Measurements from ENCODE around the gene PPFIA4.

The PPFIA4 gene

DNA sequence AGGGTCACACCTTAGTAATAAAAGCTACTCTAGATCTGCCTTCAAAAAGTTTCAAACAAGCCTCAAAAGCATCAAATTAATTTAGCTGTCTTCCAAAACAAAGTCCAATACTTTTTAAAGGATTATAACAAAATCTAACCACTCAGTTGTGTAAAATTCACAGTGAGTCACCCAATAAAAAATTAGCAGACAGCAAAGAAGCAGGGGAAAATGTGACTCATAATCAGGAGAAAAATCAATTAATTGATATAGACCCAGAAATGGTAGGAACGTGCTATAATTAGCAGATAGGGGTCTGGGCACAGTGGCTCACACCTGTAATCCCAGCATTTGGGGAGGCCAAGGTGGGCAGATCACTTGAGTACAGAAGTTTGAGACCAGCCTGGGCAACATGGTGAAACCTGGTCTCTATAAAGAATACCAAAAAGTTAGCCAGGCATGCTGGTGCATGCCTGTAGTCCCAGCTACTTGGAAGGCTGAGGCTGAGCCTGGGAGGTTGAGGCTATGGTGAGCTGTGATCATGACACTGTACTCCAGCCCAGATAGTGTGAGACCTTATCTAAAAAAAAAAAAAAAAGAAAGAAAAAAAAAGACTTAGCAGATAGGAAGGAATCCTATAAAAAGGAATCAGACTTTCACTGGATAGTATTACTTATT, 67.6 kb downstream of the PPFIA4 start:
- Histone ChIP-seq H3K18ac (ENCODE audit: low read length) (no peak overlapping the region), H2AFZ (ENCODE audit: insufficient read depth, low read length, poor library complexity) (no peak overlapping the region), H3K4me2 (ENCODE audit: low read length) (no peak overlapping the region), H3K23ac (ENCODE audit: low read length) (no peak overlapping the region), H2BK120ac (ENCODE audit: insufficient read depth, low read length, poor library complexity) (no peak overlapping the region), H2BK5ac (ENCODE audit: low read depth, low read length, poor library complexity) (no peak overlapping the region), H3K4ac (ENCODE audit: low read depth, low read length) (no peak overlapping the region), H4K12ac (ENCODE audit: low read depth, low read length) (no peak overlapping the region), H3K4me3 (ENCODE audit: low read depth, low read length) (no peak overlapping the region), H3K36me3 (ENCODE audit: control insufficient read depth in 1 of 2, insufficient read depth in 2 of 2, low read length in 2 of 2) (no peaks in the 10 kb centered on the region), H2BK12ac (ENCODE audit: low read length) (no peak overlapping the region), H3K9me3 (ENCODE audit: insufficient read depth, low read depth, low read length) (no peaks in the 10 kb centered on the region), H3K79me2 (ENCODE audit: control insufficient read depth, insufficient read depth, low read length, poor library complexity) (no peaks in the 10 kb centered on the region), H4K8ac (ENCODE audit: low read depth, low read length) (no peak overlapping the region), H3K14ac (ENCODE audit: low read length) (no peak overlapping the region), H3K27me3 (ENCODE audit: insufficient read depth, low read length) (no peaks in the 10 kb centered on the region), H4K91ac (ENCODE audit: low read depth, low read length) (no peak overlapping the region), H3K4me1 (ENCODE audit: control insufficient read depth in 1 of 2, insufficient read depth in 2 of 2, low read length in 2 of 2) (no peaks in the 10 kb centered on the region), H3K79me1 (ENCODE audit: low read length) (no peaks in the 10 kb centered on the region), H2AK5ac (ENCODE audit: low read length) (no peak overlapping the region), H3K9ac (ENCODE audit: low read length) (no peak overlapping the region), H3K27ac (ENCODE audit: low read depth, low read length) (no peak overlapping the region)
- DNase-seq = no peak
- no CpG with 5 or more reads among the region's 1 CpG for WGBS (ENCODE audit: extremely low coverage, insufficient coverage, insufficient read length)

DNA sequence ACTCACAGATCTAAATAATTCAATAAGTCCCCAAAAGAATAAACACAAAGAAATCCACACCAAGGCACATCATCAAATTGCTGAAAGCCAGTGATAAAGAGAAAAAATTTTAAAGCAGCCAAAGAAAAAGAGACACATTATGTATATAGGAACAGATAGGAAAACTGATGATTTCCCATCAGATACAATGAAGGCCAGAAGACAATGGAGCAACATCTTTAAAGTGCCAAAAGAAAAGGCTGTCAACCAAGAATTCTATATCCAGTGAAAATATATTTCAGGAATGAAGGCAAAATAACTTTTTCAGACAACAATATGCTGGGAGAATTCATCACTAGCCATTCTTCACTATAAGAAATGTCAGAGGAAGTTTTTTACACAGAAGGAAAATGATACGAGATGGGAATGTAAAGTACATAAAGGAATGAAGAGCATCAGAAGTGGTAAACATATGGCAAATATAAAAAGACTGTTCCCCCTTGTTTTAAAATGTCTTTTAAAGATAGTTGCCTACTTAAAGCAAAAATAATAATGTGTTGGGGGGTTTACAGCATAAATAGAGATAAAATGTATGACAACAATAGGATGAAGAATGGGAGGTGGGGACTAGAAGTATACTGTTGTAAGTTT, 68.9 kb downstream of the PPFIA4 start:
- Histone ChIP-seq H2BK5ac (ENCODE audit: low read depth, low read length, poor library complexity) (no peak overlapping the region), H2BK120ac (ENCODE audit: insufficient read depth, low read length, poor library complexity) (no peak overlapping the region), H3K4me1 (ENCODE audit: control insufficient read depth in 1 of 2, insufficient read depth in 2 of 2, low read length in 2 of 2) (no peaks in the 10 kb centered on the region), H3K4ac (ENCODE audit: low read depth, low read length) (no peak overlapping the region), H4K91ac (ENCODE audit: low read depth, low read length) (no peak overlapping the region), H4K8ac (ENCODE audit: low read depth, low read length) (no peak overlapping the region), H3K27ac (ENCODE audit: low read depth, low read length) (no peak overlapping the region), H3K36me3 (ENCODE audit: control insufficient read depth in 1 of 2, insufficient read depth in 2 of 2, low read length in 2 of 2) (no peaks in the 10 kb centered on the region), H3K27me3 (ENCODE audit: insufficient read depth, low read length) (no peaks in the 10 kb centered on the region), H3K9ac (ENCODE audit: low read length) (no peak overlapping the region), H3K4me2 (ENCODE audit: low read length) (no peak overlapping the region), H4K12ac (ENCODE audit: low read depth, low read length) (no peak overlapping the region), H2BK12ac (ENCODE audit: low read length) (no peak overlapping the region), H3K14ac (ENCODE audit: low read length) (no peak overlapping the region), H2AK5ac (ENCODE audit: low read length) (no peak overlapping the region), H2AFZ (ENCODE audit: insufficient read depth, low read length, poor library complexity) (no peak overlapping the region), H3K79me2 (ENCODE audit: control insufficient read depth, insufficient read depth, low read length, poor library complexity) (no peaks in the 10 kb centered on the region), H3K18ac (ENCODE audit: low read length) (no peak overlapping the region), H3K9me3 (ENCODE audit: insufficient read depth, low read depth, low read length) (no peaks in the 10 kb centered on the region), H3K79me1 (ENCODE audit: low read length) (no peaks in the 10 kb centered on the region), H3K23ac (ENCODE audit: low read length) (no peak overlapping the region), H3K4me3 (ENCODE audit: low read depth, low read length) (no peak overlapping the region)
- no CpG with 5 or more reads among the region's 1 CpG for WGBS (ENCODE audit: extremely low coverage, insufficient coverage, insufficient read length)
- no peak for DNase-seq

DNA sequence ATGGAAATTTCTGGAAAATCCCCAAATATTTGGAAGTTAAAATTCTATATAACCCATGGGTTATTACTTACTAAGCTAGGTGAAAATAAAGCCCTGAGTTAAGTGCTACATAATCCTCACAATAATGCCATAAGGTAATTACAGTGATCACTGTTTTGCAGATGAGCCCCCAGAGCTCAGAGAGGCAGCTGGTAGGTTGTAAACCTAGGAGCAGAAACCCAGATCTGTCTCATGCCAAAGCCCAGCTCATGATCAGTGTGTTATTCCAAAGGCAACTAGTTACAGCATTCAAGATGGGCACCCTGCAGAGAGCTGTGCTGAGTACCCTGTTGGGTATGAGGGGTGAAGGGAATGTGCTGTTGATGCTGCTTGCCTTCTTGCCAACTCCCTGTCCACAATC, 70.3 kb downstream of the PPFIA4 start:
- H4K12ac ChIP-seq (ENCODE audit: low read depth, low read length) = no peak overlapping the region
- no peak for DNase-seq

DNA sequence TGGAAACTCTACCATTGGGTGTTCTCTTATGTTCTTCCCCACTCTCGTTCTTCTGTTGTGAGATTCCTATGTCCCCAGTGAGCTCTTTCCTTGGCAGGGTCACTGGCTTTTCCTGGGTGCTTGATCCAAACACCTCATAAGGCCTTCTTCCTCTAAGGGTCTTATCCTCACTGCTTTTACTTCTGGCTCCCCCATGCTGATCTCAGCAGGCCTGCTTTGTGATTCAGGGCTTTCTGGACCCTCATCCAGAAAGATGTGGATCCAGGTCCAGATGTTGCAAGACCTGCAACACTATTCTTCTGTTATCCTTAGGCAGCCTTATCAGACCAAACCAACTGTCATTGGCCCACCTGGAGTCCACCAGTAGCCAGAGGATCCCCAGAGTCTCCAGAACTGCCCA, 70.7 kb downstream of the PPFIA4 start:
- Histone ChIP-seq H2BK120ac (ENCODE audit: insufficient read depth, low read length, poor library complexity) (no peak overlapping the region), H2BK5ac (ENCODE audit: low read depth, low read length, poor library complexity) (no peak overlapping the region), H3K27ac (ENCODE audit: low read depth, low read length) (no peak overlapping the region), H3K4me3 (ENCODE audit: low read depth, low read length) (no peak overlapping the region), H2BK12ac (ENCODE audit: low read length) (no peak overlapping the region), H3K14ac (ENCODE audit: low read length) (no peak overlapping the region), H3K27me3 (ENCODE audit: insufficient read depth, low read length) (no peaks in the 10 kb centered on the region), H3K4me1 (ENCODE audit: control insufficient read depth in 1 of 2, insufficient read depth in 2 of 2, low read length in 2 of 2) (no peaks in the 10 kb centered on the region), H2AFZ (ENCODE audit: insufficient read depth, low read length, poor library complexity) (no peak overlapping the region), H3K18ac (ENCODE audit: low read length) (no peak overlapping the region), H3K9me3 (ENCODE audit: insufficient read depth, low read depth, low read length) (no peaks in the 10 kb centered on the region), H3K9ac (ENCODE audit: low read length) (no peak overlapping the region), H3K23ac (ENCODE audit: low read length) (no peak overlapping the region), H4K91ac (ENCODE audit: low read depth, low read length) (no peak overlapping the region), H3K79me1 (ENCODE audit: low read length) (no peaks in the 10 kb centered on the region), H4K12ac (ENCODE audit: low read depth, low read length) (no peak overlapping the region), H4K8ac (ENCODE audit: low read depth, low read length) (no peak overlapping the region), H3K79me2 (ENCODE audit: control insufficient read depth, insufficient read depth, low read length, poor library complexity) (no peaks in the 10 kb centered on the region), H3K4ac (ENCODE audit: low read depth, low read length) (no peak overlapping the region), H3K36me3 (ENCODE audit: control insufficient read depth in 1 of 2, insufficient read depth in 2 of 2, low read length in 2 of 2) (no peaks in the 10 kb centered on the region), H3K4me2 (ENCODE audit: low read length) (no peak overlapping the region), H2AK5ac (ENCODE audit: low read length) (no peak overlapping the region)
- no CpG with 5 or more reads among the region's 1 CpG for WGBS (ENCODE audit: extremely low coverage, insufficient coverage, insufficient read length)
- DNase-seq = no peak

More for the DNA sequence above, 70.3 kb downstream of the PPFIA4 start:
- H2BK12ac ChIP-seq (ENCODE audit: low read length) = no peak overlapping the region
- no peaks in the 10 kb centered on the region for H3K9me3 ChIP-seq (ENCODE audit: insufficient read depth, low read depth, low read length)
- H3K27ac ChIP-seq (ENCODE audit: low read depth, low read length) = no peak overlapping the region
- H3K23ac ChIP-seq (ENCODE audit: low read length) = no peak overlapping the region
- H3K18ac ChIP-seq (ENCODE audit: low read length) = no peak overlapping the region
- H3K79me2 ChIP-seq (ENCODE audit: control insufficient read depth, insufficient read depth, low read length, poor library complexity) = no peaks in the 10 kb centered on the region
- no peak overlapping the region for H3K9ac ChIP-seq (ENCODE audit: low read length)
- no peak overlapping the region for H3K4ac ChIP-seq (ENCODE audit: low read depth, low read length)
- H3K27me3 ChIP-seq (ENCODE audit: insufficient read depth, low read length) = no peaks in the 10 kb centered on the region
- no peak overlapping the region for H4K91ac ChIP-seq (ENCODE audit: low read depth, low read length)
- no peak overlapping the region for H2BK120ac ChIP-seq (ENCODE audit: insufficient read depth, low read length, poor library complexity)
- H3K14ac ChIP-seq (ENCODE audit: low read length) = no peak overlapping the region
- no peak overlapping the region for H2AFZ ChIP-seq (ENCODE audit: insufficient read depth, low read length, poor library complexity)
- H3K4me2 ChIP-seq (ENCODE audit: low read length) = no peak overlapping the region
- no peak overlapping the region for H3K4me3 ChIP-seq (ENCODE audit: low read depth, low read length)
- H4K8ac ChIP-seq (ENCODE audit: low read depth, low read length) = no peak overlapping the region
- no peaks in the 10 kb centered on the region for H3K4me1 ChIP-seq (ENCODE audit: control insufficient read depth in 1 of 2, insufficient read depth in 2 of 2, low read length in 2 of 2)
- no peaks in the 10 kb centered on the region for H3K79me1 ChIP-seq (ENCODE audit: low read length)
- H2AK5ac ChIP-seq (ENCODE audit: low read length) = no peak overlapping the region
- no peak overlapping the region for H2BK5ac ChIP-seq (ENCODE audit: low read depth, low read length, poor library complexity)
- no peaks in the 10 kb centered on the region for H3K36me3 ChIP-seq (ENCODE audit: control insufficient read depth in 1 of 2, insufficient read depth in 2 of 2, low read length in 2 of 2)

Data from trophoblast cell (in vitro differentiated cells and primary cell).